NCI-H82 treated with DMSO at 0.1 percent for 48 hours (cell line): Measurements from ENCODE around the gene HERPUD1.
A peak's percentile ranks its signal among the peaks of the same experiment; 100 is the strongest.

Experiments used
- DNase-seq: peaks from one replicate; lab custom pipeline; 2025; ENCODE audit not compliant: unreplicated experiment; lab: John Stamatoyannopoulos, UW

HERPUD1 gene

DNA sequence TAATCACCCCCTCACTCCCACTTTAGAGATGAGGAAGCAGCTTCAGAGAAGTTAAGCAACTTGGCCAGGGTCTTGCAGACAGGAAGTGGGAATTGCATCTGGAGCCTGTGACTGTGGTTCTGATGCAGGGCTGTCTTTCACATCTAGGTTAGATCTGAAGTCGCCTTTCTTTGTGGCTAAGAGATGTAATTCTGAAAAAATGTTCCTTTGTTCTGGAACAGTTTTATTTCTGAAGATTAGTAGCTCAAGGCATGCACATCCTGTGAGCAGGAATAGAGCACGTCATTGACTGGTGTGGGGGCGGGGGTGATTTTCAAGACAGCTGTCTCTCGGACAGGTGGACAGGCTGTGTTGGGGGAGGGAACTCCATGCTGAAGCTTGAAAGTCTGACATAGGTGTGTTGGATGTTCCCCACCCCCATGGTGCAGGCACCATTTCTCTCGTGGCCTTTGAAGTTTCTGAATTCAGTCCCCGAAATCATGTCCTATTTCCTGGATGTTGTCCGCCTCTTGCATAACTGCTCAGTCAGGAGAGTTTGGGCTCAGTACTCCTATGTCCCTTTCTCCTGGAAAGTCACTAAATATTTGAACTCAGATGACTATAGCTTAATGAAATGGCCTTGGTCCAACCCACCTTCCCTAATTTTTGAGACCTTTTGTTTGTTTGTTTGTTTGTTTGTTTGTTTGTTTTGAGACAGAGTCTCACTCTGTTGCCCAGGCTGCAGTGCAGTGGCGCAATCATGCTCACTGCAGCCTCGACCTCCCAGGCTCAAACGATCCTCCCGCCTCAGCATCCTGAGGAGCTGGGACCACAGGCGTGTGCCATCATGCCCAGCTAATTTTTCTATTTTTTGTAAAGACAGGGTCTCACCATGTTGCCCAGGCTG lies 21.0 kb upstream of the HERPUD1 start:
- DNase-seq = no peak

DNA sequence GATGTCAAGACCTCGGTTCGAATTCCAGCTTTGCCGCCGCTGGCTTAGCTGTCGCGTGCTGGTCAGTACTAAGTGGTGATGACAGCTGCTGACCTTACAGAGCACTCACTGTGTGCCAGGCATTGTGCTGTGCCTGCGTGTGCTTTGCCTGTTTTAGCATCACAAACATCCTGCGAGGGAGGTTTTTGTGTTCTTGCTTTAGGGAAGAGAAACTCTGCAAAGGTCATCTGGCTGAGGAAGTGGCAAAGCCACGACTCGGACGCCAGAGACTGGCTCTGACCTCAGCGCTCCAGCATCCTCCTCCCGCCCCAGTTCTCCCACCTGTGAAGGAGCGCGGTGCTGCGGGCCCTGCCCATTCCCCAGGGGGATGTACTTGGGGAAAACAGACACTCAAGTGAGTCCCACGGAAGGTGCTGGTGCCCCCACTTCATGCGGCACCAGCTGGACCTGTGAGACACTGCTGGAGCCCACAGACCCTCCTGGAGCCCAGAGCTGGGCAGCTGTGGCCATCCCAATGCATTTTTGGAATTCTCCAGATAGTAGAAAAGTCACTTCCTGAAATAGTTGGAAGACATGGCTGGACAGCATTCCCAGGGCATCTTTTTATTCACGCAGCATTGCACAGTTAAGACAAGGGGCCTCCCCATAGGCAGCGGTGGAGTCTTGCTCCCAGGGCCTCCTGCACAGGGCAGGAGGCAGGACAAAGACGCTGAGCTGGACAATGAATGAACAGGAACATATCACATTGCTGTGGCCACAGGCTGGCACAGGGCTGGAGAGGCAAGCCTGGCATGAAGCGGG lies 20.0 kb upstream of the HERPUD1 start:
- no peak for DNase-seq

DNA sequence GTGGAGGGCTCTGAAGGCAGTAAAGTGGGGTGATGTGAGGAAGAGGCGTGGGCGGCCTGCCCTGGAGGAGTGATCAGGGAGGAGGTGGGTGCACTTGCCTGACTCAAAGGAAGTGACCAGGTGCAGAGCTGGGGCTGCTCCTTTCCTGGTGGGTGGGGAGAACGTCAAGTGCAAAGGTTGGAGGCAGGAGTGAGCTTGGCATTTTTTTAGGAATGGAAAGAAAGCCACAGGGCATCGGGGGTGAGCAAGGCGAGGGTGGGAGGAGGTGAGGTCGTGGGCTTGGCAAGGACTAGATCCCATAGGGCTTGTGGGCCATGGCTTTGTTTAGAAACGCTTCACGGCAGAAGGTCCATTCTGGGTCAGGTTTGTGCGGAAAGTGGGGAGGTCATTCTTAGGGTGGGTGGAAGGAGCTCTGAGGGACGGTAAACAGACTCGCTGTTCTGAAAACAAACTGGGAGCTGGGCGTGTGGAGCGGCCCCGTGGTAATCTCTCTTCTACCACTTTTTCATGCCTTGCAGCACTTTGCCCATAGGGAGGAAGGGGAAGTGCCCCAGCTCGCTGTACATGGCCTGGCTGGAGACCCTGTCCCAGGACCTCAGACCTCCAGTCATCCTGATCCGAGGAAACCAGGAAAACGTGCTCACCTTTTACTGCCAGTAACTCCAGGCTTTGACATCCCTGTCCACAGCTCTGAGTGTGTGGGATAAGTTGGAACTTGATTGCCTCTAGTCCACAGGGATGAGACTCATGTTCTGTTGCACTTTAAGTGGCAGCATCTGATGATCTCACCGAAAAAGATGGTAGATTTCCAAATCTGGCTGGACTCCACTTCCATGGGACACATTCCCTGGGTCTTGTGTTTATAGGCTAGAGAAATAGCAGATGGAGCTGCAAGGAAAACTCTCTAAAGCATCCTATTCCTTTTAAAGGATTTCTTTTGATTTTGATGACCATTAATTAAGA lies 18.9 kb upstream of the HERPUD1 start:
- no peak for DNase-seq

DNA sequence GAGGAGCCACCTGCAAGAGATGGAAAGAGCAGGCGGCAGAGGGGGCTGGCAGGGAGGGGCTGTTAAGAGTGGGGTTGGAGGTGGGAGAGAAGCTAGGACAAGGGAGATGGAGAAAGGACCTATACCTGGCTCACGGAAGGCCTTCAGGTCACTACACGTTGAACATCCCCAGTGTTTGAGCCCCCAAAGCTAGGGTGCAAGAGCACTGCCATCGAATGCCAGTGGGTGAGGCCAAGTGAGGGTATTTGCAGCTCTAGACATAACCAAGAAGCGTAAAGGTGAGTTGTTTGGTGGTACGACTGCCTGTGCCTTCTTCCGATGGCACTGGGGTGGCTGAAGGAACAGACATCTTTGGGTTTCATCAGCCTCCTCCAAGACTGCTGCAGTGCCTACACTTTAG lies 17.0 kb upstream of the HERPUD1 start:
- no peak for DNase-seq

DNA sequence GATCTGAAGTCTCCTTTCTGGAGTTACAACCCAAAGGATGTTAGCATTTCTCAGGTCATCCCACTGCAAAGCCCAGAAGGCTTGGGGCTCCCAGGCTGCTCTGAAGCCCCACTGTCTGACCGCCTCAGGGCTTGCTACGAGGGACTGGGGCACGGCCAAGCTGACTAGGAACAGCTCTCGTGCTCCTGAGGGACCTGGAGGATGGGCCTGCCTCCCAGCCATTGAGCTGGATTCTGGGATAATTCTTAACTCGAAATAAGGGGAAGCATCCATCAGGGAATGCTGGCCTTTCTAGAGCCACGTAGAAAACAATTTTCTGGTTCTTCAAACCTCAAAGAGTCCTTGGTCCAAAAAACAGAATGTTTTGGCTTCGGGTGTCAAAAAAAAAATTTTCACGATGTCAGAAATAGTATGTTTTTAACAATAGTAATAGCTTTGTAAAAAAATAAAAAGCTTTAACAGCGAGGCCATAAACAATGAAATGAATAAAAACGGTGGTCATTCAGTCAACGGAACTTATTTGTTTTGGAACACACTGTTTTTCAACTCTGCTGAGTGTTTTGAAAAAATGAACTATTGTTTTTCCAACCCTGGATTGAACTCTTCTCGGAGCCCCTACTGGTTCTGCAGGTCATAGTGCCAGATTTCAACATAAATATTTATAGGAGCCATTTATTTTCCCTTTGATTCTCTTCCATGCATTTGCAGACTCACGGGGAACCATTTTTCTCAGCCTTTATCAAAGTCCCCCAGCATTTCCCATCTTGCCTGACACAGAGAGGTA lies 16.4 kb upstream of the HERPUD1 start:
- DNase-seq = no peak

DNA sequence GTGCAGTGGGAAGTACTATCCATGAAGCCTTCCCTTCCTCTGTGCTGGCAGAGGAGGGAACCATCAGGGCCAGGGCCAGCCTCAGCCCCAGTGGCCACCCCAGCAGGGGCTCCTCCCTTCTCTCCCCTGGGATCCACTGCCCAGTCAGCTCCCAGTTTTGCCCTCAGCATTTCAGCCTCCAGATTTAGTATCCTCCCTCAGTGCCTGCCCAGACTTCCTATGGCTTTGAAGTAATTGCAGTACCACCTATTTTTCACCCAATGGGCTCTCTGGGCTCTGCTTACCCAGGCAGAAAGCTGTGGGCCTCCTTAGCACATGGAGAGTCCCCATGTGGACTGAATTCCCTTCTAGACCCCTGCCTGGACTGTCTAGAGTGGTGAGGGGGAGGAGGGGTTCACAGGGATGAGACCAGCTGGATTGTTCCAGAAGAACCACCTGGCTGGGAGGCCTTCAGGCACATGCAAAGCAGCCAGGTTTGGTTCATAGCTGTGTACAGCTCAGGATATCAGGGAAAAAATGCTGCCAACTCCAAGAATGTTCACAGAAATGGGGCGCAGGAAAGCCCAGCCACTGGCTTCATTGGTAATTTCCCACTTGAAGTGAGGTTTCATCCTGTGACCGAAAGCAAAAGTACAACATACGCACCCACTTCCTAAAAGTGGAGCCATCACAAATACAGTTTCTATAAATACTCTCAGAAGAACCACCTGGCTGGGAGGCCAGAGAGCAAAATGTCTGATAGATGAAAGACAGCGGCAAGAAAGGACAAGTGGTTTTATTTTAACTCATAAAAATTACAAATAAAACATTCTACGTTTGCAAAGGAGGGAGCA lies 15.2 kb upstream of the HERPUD1 start:
- no peak for DNase-seq

DNA sequence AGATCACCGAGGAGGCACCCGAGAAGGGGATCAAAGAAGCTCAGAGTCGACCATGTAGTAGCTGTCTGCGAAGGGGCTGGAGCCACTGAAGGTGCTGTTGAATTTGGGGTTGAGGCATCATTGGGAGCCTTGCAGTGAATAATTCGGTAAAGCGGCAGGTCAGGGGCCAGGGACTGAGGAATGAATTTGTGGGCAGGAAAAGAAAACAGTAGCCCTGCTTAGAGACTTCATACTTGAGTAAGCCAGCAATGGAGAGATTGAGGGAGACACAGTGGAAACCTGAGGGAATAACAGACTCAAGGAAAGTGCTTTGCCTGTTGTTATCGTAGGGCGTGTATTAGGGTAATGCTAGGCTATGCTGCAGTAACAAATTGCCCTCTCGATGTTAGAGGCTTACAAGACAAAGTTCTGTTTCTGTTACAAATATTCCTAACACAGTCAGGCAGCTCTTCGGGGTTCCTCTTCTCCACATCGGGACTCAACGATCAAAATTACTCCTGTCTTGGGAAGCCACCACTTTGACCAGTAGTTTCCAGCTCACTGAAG lies 13.4 kb upstream of the HERPUD1 start:
- DNase-seq = no peak

DNA sequence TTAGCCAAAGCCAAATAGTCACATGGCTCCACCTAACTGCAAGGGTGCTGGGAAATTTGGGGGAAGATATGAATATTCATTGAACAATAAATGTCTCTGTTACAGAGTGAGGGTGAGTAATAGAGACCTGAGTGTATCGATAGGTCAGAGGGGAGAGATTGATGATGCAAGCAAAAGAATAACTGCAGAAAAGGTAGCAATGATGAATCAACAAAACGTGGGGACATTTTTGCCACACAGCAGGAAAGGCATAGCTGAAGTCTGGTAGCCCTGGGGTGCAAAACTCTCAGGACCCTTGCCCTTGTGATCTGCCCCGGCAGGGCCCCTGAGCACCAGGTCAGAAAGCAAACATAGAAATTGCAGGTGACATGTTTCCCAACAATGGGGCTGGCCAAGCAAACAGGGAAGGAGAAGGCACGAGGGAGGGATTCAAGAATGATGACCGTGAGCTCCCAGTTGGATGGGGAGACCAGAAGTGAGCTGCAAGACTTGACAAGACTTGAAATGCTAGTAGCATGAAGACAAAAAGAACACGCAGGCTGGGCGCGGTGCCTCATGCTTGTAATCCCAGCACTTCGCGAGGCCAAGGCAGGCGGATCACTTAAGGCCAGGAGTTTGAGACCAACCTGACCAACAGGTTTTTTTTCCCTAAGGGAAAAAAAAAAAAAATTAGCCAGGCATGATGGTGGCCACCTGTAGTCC lies 12.7 kb upstream of the HERPUD1 start:
- DNase-seq = no peak

DNA sequence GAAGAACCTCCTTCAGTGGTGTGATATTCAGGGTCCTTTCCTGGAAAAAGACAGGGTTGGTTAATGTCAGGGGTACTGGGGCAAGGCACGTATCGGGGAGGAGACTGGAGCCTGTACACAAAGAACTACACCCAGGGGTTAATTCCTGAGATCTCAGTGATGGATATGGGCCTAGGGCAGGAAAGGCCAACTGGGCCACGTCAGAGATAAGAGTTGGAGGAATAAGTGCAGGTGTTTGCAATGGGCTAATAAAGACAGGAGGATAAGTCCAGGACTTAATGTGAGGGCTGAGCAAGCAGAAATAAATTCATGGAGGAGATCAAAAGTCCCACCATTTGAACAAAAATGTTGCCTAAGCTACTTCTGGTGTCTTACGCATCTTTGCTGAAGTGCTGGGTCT lies 10.4 kb upstream of the HERPUD1 start:
- DNase-seq = no peak

DNA sequence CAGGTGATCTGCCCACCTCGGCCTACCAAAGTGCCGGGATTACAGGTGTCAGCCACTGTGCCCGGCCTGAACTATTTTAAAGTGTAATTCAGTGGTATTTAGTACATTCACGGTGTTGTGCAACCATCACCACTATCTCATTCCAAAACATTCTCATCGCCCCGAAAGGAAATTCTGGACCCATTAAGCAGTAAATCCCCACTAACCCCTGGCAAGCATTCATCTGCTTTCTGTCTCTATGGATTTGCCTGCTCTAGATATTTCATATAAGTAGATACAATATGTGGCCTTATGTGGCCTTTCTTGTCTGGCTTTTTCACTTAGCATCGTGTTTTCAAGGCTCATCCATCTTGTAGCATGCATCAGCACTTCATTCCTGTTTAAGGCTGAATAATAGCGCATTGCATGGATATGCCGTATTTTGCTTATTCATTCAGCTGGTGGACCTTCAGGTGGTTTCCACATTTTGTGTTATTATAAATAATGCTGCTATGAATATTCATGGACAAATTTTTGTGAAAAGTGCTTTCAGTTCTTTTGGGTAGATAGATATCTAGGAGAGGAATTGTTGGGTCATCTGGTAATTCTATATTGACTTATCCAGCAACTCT lies 8.4 kb upstream of the HERPUD1 start:
- DNase-seq = no peak

DNA sequence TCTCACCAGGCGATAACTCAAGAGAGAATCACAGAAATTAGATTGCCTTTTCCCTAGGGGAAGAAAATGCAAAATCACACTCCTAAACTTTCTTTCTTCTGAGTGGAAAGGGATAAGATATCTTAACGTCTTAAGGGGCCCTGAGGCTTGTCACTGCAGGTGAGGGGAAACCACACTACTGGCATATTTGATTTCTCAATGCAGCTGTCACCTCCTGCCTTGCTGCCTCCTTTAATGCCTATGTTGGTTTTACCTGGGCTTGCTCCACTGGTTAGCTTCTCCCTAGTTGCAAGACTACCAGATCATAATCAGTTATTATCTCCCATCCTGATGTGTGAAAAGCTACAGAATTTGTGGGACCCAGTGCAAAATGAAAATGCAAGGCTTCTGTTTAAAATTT lies 4.5 kb upstream of the HERPUD1 start:
- DNase-seq = no peak

DNA sequence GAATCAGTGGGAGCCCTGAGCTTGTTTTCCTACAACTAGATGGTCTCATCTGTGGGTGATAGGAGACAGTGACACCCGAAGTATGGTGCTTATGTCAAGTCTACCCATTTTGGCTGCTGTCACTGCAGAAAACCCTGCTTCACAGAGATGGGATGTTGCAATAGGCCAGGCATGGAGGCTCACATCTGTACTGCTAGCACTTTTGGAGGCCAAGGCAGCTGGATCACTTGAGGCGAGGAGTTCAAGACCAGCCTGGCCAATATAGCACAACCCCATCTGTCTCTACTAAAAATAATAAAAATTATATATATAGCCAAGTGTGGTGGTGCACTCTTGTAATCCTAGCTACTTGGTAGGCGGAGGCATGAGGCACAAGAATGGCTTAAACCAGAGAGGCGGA lies 2.3 kb upstream of the HERPUD1 start:
- no peak for DNase-seq

DNA sequence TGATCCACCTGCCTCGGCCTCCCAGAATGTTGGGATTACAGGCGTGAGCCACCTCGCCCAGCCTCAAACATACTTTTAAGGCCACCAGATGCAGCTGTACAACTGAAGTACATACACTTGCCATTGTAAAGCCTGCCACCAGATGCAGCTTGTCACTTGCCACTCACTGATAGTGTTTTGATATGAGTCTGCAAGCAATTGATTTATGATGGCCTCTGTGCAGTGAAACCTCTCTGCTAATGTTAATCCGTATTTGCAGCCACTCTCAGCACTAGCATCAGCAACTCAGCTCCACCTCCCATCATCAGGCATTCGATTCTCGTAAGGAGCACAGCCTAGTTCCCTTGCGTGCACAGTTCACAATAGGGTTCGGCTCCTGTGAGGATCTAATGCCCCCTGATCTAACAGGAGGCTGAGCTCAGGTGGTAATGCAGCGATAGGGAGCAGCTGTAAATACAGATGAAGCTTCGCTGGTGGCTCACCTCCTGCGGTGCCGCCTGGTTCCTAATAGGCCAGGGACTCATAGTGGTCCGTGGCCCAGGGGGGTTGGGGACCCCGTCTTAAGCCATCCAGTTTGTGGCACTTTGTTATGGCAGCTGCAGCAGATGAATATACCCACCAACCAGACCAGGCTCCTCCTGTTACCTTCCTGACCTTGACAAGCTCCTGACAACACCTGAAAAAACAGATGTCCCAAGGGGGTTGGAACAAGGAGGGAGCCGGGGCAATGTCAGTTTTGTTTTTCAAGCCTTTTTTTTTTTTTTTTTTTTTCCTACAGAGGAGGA lies 1.3 kb upstream of the HERPUD1 start:
- peak; percentile 61 for DNase-seq

DNA sequence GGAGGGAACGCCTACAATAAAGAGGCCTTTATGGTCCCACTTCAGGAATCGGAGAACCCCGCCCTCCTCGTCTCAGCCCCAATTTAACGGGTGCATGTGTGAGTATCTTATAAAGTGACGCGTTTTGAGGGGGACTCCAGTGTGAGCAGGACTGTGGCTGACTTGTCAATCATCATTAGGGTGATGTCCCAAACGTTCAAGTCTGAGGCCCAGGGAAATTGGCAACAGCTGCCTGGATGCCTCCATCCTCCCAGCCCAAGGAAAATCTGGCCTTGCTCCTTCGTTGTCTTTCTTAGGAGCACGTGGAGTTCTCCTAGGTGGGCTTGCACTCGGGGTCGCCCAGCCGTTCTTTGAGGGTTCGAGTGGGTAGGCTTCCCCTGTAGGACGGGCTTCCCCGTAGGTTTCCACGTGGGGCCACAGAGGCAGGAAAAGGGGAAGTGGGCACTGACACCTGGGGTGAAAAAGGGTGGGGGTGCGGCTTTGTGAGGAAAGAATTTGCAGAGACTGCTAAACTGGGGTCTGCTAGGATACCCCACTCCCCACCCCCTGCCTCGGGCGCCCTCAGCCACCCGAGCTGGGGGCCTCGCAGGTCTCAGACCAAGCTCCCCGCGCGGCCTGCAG lies 561 bp upstream of the HERPUD1 start:
- DNase-seq = peak; percentile 8

DNA sequence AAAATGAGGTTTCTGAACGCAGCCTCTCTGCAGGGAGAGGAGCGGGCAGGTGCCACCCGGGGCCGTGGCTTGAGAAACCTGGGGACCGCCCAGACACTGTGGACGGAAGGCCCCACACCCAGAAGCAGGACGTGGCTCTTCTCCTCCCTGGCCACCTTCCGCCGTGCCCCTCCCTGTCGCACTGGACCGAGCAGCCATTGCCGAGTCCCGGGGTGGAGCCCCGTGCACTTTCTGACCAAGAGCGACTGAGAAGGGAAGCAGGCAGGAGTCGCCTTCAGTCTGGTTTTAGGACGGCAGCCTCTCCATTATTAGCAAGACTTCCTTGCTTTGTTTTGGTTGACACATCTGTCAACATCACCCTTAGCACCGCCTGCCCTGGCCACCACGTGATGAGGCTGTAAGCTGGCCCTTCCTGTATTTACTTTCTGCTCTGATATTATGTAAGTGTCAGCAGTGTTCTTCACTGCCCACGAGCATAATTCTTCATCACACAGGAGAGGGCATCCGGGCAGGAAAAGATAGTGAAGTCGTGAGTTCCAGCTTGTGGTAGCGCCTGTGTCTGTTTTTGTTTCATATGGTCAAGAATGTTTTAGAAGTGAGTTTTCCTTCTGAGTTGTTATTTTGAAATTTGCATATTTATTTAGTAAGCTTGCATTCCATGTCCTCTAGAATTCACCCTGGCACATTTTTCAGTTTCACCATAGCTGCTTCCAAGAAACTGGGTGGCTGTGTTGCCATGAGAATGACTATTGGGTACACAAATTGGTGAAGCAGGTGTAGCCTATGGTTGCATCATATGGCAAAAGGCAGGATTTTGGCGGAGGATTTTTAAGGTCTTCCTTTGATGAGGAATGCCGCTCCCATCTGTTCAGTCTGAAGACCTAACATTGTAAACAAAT lies 1.0 kb downstream of the HERPUD1 start:
- DNase-seq = peak; percentile 3
